Measurements from ENCODE around the gene EYS. TPM values are rescaled to one million over a fixed set of nuclear protein-coding genes. Genes with fewer than 3 reads are reported as not detected.

EYS gene
- polyA plus RNA-seq, 2 of the 4 experiments (the other 2 are of a cell fraction) = 0.03 to 0.06 TPM

DNA sequence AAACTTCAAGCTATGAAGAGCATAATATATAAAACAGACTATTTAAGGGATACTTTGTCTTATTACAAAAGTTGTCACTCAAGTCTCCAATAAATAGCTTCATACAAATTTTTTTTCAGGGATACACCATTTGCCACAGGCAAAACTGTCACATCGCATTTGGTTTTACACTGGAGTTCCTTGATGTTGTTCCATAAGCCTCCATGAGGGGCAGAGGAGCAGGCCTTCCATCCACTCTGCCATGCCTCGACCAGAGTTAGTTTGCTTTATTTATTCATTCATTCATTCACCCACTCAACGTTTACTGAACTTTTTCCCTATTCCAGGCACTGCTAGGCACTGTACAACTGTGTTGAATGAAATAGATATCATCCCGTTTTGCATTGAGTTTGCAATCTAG is 1824.8 kb downstream of the EYS start:
- Histone ChIP-seq H3K4me3 (no peak overlapping the region), H3K4me1 (no peaks in the 10 kb centered on the region), H3K9me3 (no peaks in the 10 kb centered on the region), H3K27ac (no peak overlapping the region), H3K4me2 (no peak overlapping the region)
- TF ChIP-seq JUN (IDR thresholded peaks at IDR 0.05) = no peak
- TF ChIP-seq CHD4 (IDR thresholded peaks at IDR 0.05; ENCODE audit: borderline replicate concordance) = no peak
- TF ChIP-seq BHLHE40 (IDR thresholded peaks at IDR 0.05; ENCODE audit: low read depth, low read length) = no peak
- no peak for TF ChIP-seq ZNF302 (CRISPR knock-in tag; IDR thresholded peaks at IDR 0.05)
- no peak for TF ChIP-seq EP300 (IDR thresholded peaks at IDR 0.05)
- TF ChIP-seq RAD21 (conservative IDR thresholded peaks at IDR 0.05 in 1 of 2, IDR thresholded peaks at IDR 0.05 in 1 of 2) = no peak
- no peak for FAIRE-seq
- DNase-seq (ENCODE audit: low read depth in 1 of 2, low spot score in 1 of 2) = peak in 1 of 2 experiments; percentile 12
- 28% methylated on average over 4 of the region's 4 CpGs for WGBS (ENCODE audit: missing lambda C conversion rate)
- ChIA-PET CTCF (no interaction called here), POLR2A (no interaction called here)
- peak; percentile 74 to 77; a peak in 3 of 6 replicates for ATAC-seq

DNA sequence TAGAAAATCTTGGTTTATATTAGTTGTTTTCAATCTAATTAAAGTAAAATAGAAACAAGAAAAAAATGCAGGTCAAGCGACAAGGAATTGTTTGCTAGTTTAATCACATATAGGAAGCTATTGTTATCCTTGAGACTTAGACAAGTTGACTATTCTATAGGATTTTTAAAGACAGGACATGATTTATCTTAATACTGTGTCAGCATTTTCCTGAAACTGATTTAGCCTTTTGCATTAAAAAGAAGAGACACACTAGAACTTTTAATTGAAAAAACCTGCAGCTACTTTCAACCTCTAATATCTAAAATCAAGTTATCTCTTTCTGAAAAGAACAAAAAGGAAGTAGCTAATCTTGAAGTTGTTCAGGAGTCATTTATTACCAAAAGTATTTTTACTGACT is 1825.2 kb downstream of the EYS start:
- Histone ChIP-seq H3K4me3 (no peak overlapping the region), H3K27ac (no peak overlapping the region), H3K4me1 (no peaks in the 10 kb centered on the region), H3K4me2 (no peak overlapping the region), H3K9me3 (no peaks in the 10 kb centered on the region)
- TF ChIP-seq POLR2AphosphoS2 (conservative IDR thresholded peaks at IDR 0.05; ENCODE audit: low read length) (no peak), MAFK (IDR thresholded peaks at IDR 0.05; ENCODE audit: partially characterized antibody) (peak; percentile 76)
- ChIA-PET POLR2A (no interaction called here), CTCF (no interaction called here)
- no peak for FAIRE-seq
- ATAC-seq = no peak
- WGBS (ENCODE audit: missing lambda C conversion rate) = 73% methylated on average over 1 of the region's 1 CpG
- no peak for DNase-seq (ENCODE audit: low read depth in 1 of 2, low spot score in 1 of 2)

DNA sequence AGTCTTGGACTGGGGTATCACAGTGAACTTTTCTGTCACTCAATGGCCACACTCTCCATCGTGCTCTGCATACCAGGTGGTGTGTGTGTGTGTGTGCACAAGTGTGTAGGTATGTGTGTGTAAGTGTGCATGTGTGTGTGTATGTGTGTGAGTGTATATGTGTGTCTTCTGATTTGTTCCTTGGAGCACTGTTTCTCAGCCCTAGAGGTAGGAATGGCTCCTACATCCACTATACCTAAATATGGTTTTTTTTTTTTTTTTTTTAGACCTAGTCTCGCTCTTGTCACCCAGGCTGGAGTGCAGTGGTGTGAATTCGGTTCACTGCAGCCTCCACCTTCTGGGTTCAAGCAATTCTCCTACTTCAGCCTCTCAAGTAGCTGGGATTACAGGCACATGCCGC is 1834.8 kb downstream of the EYS start:
- H3K4me2 ChIP-seq = no peak overlapping the region
- no peaks in the 10 kb centered on the region for H3K4me1 ChIP-seq
- ChIA-PET CTCF (no interaction called here), POLR2A (no interaction called here)
- H3K9me3 ChIP-seq = no peaks in the 10 kb centered on the region
- FAIRE-seq (no peak), ATAC-seq (peak; percentile 19 to 47; a peak in 3 of 6 replicates), DNase-seq (ENCODE audit: low read depth in 1 of 2, low spot score in 1 of 2) (peak in 1 of 2 experiments; percentile 4)
- no peak overlapping the region for H3K4me3 ChIP-seq
- no peak overlapping the region for H3K27ac ChIP-seq
- 38% methylated on average over 4 of the region's 4 CpGs for WGBS (ENCODE audit: missing lambda C conversion rate)
- TF ChIP-seq RAD21 (conservative IDR thresholded peaks at IDR 0.05 in 1 of 2, IDR thresholded peaks at IDR 0.05 in 1 of 2) = no peak
- TF ChIP-seq HEYL (CRISPR knock-in tag; IDR thresholded peaks at IDR 0.05) = no peak
- no peak for TF ChIP-seq JUNB (IDR thresholded peaks at IDR 0.05)
- no peak for TF ChIP-seq RFX5 (IDR thresholded peaks at IDR 0.05)
- no peak for TF ChIP-seq SMC3 (IDR thresholded peaks at IDR 0.05)

DNA sequence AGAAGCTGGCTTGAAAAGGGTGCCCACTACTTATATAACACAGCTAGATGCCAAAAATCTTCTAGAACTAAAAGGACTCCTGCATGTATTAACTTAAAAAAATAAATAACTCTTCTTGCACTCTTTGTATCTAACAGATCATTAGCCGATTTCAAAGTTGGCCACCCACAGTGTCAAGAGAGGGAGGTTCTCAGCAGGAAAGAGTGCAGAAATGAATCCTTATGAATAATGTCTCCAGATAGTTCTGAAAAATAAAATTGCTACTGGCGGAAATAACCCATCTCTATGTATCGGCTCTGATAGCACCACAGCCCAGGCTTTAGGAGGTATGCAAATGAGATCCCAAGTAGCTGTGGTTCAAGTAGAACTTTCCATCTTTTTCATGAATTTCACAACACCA is 1838.7 kb downstream of the EYS start:
- no peak overlapping the region for H3K4me2 ChIP-seq
- H3K27ac ChIP-seq = no peak overlapping the region
- ChIA-PET POLR2A (no interaction called here), CTCF (no interaction called here)
- H3K4me1 ChIP-seq = no peaks in the 10 kb centered on the region
- no peak for DNase-seq (ENCODE audit: low read depth in 1 of 2, low spot score in 1 of 2)
- FAIRE-seq = no peak
- WGBS (ENCODE audit: missing lambda C conversion rate) = 69% methylated on average over 3 of the region's 3 CpGs
- ATAC-seq = no peak
- no peaks in the 10 kb centered on the region for H3K9me3 ChIP-seq
- H3K4me3 ChIP-seq = no peak overlapping the region
- TF ChIP-seq, protein P1, sequence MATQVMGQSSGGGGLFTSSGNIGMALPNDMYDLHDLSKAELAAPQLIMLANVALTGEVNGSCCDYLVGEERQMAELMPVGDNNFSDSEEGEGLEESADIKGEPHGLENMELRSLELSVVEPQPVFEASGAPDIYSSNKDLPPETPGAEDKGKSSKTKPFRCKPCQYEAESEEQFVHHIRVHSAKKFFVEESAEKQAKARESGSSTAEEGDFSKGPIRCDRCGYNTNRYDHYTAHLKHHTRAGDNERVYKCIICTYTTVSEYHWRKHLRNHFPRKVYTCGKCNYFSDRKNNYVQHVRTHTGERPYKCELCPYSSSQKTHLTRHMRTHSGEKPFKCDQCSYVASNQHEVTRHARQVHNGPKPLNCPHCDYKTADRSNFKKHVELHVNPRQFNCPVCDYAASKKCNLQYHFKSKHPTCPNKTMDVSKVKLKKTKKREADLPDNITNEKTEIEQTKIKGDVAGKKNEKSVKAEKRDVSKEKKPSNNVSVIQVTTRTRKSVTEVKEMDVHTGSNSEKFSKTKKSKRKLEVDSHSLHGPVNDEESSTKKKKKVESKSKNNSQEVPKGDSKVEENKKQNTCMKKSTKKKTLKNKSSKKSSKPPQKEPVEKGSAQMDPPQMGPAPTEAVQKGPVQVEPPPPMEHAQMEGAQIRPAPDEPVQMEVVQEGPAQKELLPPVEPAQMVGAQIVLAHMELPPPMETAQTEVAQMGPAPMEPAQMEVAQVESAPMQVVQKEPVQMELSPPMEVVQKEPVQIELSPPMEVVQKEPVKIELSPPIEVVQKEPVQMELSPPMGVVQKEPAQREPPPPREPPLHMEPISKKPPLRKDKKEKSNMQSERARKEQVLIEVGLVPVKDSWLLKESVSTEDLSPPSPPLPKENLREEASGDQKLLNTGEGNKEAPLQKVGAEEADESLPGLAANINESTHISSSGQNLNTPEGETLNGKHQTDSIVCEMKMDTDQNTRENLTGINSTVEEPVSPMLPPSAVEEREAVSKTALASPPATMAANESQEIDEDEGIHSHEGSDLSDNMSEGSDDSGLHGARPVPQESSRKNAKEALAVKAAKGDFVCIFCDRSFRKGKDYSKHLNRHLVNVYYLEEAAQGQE (IDR thresholded peaks at IDR 0.05) = no peak
- no peak for TF ChIP-seq HOXB13 (CRISPR knock-in tag; IDR thresholded peaks at IDR 0.05; ENCODE audit: low read depth)
- TF ChIP-seq MYC (IDR thresholded peaks at IDR 0.05; ENCODE audit: borderline replicate concordance, low read length) = no peak
- TF ChIP-seq HOXA7 (CRISPR knock-in tag; IDR thresholded peaks at IDR 0.05) = no peak
- TF ChIP-seq FOSL2 (IDR thresholded peaks at IDR 0.05) = no peak
- no peak for TF ChIP-seq FOSL2 (CRISPR knock-in tag; IDR thresholded peaks at IDR 0.05)
- TF ChIP-seq, protein P2, sequence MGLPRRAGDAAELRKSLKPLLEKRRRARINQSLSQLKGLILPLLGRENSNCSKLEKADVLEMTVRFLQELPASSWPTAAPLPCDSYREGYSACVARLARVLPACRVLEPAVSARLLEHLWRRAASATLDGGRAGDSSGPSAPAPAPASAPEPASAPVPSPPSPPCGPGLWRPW (IDR thresholded peaks at IDR 0.05) = no peak
- TF ChIP-seq JUN (IDR thresholded peaks at IDR 0.05) = no peak
- TF ChIP-seq RCOR1 (IDR thresholded peaks at IDR 0.05; ENCODE audit: low read depth, low read length) = no peak
- TF ChIP-seq SREBF2 (IDR thresholded peaks at IDR 0.05) = no peak
- TF ChIP-seq TFCP2L1 (CRISPR knock-in tag; IDR thresholded peaks at IDR 0.05) = no peak
- TF ChIP-seq EP300 (IDR thresholded peaks at IDR 0.05) = no peak
- TF ChIP-seq, protein P3, sequence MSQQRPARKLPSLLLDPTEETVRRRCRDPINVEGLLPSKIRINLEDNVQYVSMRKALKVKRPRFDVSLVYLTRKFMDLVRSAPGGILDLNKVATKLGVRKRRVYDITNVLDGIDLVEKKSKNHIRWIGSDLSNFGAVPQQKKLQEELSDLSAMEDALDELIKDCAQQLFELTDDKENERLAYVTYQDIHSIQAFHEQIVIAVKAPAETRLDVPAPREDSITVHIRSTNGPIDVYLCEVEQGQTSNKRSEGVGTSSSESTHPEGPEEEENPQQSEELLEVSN (IDR thresholded peaks at IDR 0.05; ENCODE audit: borderline replicate concordance, low read depth) = no peak
- TF ChIP-seq CHD4 (IDR thresholded peaks at IDR 0.05; ENCODE audit: borderline replicate concordance) = no peak
- TF ChIP-seq, protein P4, sequence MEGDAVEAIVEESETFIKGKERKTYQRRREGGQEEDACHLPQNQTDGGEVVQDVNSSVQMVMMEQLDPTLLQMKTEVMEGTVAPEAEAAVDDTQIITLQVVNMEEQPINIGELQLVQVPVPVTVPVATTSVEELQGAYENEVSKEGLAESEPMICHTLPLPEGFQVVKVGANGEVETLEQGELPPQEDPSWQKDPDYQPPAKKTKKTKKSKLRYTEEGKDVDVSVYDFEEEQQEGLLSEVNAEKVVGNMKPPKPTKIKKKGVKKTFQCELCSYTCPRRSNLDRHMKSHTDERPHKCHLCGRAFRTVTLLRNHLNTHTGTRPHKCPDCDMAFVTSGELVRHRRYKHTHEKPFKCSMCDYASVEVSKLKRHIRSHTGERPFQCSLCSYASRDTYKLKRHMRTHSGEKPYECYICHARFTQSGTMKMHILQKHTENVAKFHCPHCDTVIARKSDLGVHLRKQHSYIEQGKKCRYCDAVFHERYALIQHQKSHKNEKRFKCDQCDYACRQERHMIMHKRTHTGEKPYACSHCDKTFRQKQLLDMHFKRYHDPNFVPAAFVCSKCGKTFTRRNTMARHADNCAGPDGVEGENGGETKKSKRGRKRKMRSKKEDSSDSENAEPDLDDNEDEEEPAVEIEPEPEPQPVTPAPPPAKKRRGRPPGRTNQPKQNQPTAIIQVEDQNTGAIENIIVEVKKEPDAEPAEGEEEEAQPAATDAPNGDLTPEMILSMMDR (IDR thresholded peaks at IDR 0.05) = no peak
- TF ChIP-seq CBX8 (IDR thresholded peaks at IDR 0.05) = no peak
- TF ChIP-seq, protein P5, sequence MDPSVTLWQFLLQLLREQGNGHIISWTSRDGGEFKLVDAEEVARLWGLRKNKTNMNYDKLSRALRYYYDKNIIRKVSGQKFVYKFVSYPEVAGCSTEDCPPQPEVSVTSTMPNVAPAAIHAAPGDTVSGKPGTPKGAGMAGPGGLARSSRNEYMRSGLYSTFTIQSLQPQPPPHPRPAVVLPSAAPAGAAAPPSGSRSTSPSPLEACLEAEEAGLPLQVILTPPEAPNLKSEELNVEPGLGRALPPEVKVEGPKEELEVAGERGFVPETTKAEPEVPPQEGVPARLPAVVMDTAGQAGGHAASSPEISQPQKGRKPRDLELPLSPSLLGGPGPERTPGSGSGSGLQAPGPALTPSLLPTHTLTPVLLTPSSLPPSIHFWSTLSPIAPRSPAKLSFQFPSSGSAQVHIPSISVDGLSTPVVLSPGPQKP (IDR thresholded peaks at IDR 0.05; ENCODE audit: low read depth, low read length) = no peak

Measured in A549 (cell line).